Activated T-helper 17 cell treated with anti-CD3 and anti-CD28 coated beads, Interleukin-2, amount 50 U/mL, for 72 hours (primary cell): ENCODE data around the gene FOXA2. TPM values are rescaled to one million over a fixed set of nuclear protein-coding genes. Genes with fewer than 3 reads are reported as not detected.

Experiments
- ATAC-seq: fragments of 150-1000 bp; cut with Tn5 transposase; replicated peaks from 2 replicates; pipeline ENCODE4 v1.10.0; 2021; ENCODE audit warnings: mild to moderate bottlenecking, moderate library complexity
- H3K27ac Mint-ChIP-seq: one replicate; pipeline ENCODE4 v1.8.0; 2022; ENCODE audit warnings: mixed read lengths
- H3K27me3 Mint-ChIP-seq: one replicate; pipeline ENCODE4 v1.8.0; 2022; ENCODE audit warnings: mixed read lengths
- H3K36me3 Mint-ChIP-seq: one replicate; pipeline ENCODE4 v1.8.0; 2022; ENCODE audit warnings: low read depth, mild to moderate bottlenecking, mixed read lengths
- H3K4me1 Mint-ChIP-seq: one replicate; pipeline ENCODE4 v1.8.0; 2022; ENCODE audit warnings: mixed read lengths
- H3K4me3 Mint-ChIP-seq: one replicate; pipeline ENCODE4 v1.8.0; 2022; ENCODE audit warnings: mild to moderate bottlenecking, mixed read lengths
- H3K9me3 Mint-ChIP-seq: one replicate; pipeline ENCODE4 v1.8.0; 2022; ENCODE audit warnings: mixed read lengths
- total RNA-seq, 2 donors: library from RNA; stranded (reverse); gene quantifications; one replicate each; pipeline ENCODE4 v1.2.3, GENCODE V29; 2022

Gene FOXA2
- total RNA-seq, 2 donors from 2014 or later = not detected

GRCh38 chr20:22578221-22579118, 5.9 kb downstream of the FOXA2 start:
- no peak overlapping the region for H3K27ac Mint-ChIP-seq

GRCh38 chr20:22577515-22578220, 6.7 kb downstream of the FOXA2 start:
- H3K4me1 Mint-ChIP-seq = no peaks in the 10 kb centered on the region
- H3K27me3 Mint-ChIP-seq = peaks cover 58% of the 10 kb centered on the region
- H3K27ac Mint-ChIP-seq = no peak overlapping the region
- ATAC-seq = no peak
- no peaks in the 10 kb centered on the region for H3K9me3 Mint-ChIP-seq
- H3K36me3 Mint-ChIP-seq = no peaks in the 10 kb centered on the region
- no peak overlapping the region for H3K4me3 Mint-ChIP-seq

More at GRCh38 chr20:22578221-22579118, 5.9 kb downstream of the FOXA2 start:
- H3K27me3 Mint-ChIP-seq = peaks cover 51% of the 10 kb centered on the region
- no peak for ATAC-seq
- H3K9me3 Mint-ChIP-seq = no peaks in the 10 kb centered on the region
- H3K4me1 Mint-ChIP-seq = no peaks in the 10 kb centered on the region
- no peaks in the 10 kb centered on the region for H3K36me3 Mint-ChIP-seq
- no peak overlapping the region for H3K4me3 Mint-ChIP-seq

- no peak overlapping the region for H3K4me3 Mint-ChIP-seq
- H3K9me3 Mint-ChIP-seq = no peaks in the 10 kb centered on the region
- H3K27ac Mint-ChIP-seq = no peak overlapping the region
- peaks cover 62% of the 10 kb centered on the region for H3K27me3 Mint-ChIP-seq
- no peak for ATAC-seq
- no peaks in the 10 kb centered on the region for H3K36me3 Mint-ChIP-seq
- no peaks in the 10 kb centered on the region for H3K4me1 Mint-ChIP-seq
Measured at GRCh38 chr20:22576733-22577514, 7.4 kb downstream of the FOXA2 start.

GRCh38 chr20:22576273-22576672, 8.1 kb downstream of the FOXA2 start:
- Mint-ChIP-seq H3K9me3 (peaks cover under 1% of the 10 kb centered on the region), H3K4me1 (no peaks in the 10 kb centered on the region), H3K27ac (no peak overlapping the region), H3K4me3 (no peak overlapping the region), H3K27me3 (peaks cover 62% of the 10 kb centered on the region), H3K36me3 (no peaks in the 10 kb centered on the region)
- ATAC-seq = no peak

GRCh38 chr20:22575737-22576136, 8.6 kb downstream of the FOXA2 start:
- H3K9me3 Mint-ChIP-seq = peaks cover 6% of the 10 kb centered on the region
- H3K4me1 Mint-ChIP-seq = no peaks in the 10 kb centered on the region
- H3K27ac Mint-ChIP-seq = no peak overlapping the region

GRCh38 chr20:22575087-22575721, 9.2 kb downstream of the FOXA2 start:
- Mint-ChIP-seq H3K4me3 (no peak overlapping the region), H3K27ac (no peak overlapping the region), H3K27me3 (peaks cover 58% of the 10 kb centered on the region), H3K4me1 (no peaks in the 10 kb centered on the region), H3K9me3 (peaks cover 6% of the 10 kb centered on the region), H3K36me3 (no peaks in the 10 kb centered on the region)
- no peak for ATAC-seq

More at GRCh38 chr20:22575737-22576136, 8.6 kb downstream of the FOXA2 start:
- peaks cover 62% of the 10 kb centered on the region for H3K27me3 Mint-ChIP-seq
- ATAC-seq = no peak
- H3K36me3 Mint-ChIP-seq = no peaks in the 10 kb centered on the region
- H3K4me3 Mint-ChIP-seq = no peak overlapping the region

GRCh38 chr20:22574545-22575086, 9.8 kb downstream of the FOXA2 start:
- no peak for ATAC-seq
- no peaks in the 10 kb centered on the region for H3K36me3 Mint-ChIP-seq
- H3K9me3 Mint-ChIP-seq = peaks cover 6% of the 10 kb centered on the region
- H3K27ac Mint-ChIP-seq = no peak overlapping the region
- H3K27me3 Mint-ChIP-seq = peaks cover 56% of the 10 kb centered on the region
- H3K4me3 Mint-ChIP-seq = no peak overlapping the region
- no peaks in the 10 kb centered on the region for H3K4me1 Mint-ChIP-seq

GRCh38 chr20:22572491-22572890, 11.9 kb downstream of the FOXA2 start:
- no peak for ATAC-seq
- no peak overlapping the region for H3K4me3 Mint-ChIP-seq
- no peaks in the 10 kb centered on the region for H3K4me1 Mint-ChIP-seq
- H3K27me3 Mint-ChIP-seq = peaks cover 62% of the 10 kb centered on the region
- no peak overlapping the region for H3K27ac Mint-ChIP-seq
- H3K36me3 Mint-ChIP-seq = no peaks in the 10 kb centered on the region
- peaks cover 6% of the 10 kb centered on the region for H3K9me3 Mint-ChIP-seq

GRCh38 chr20:22572023-22572422, 12.3 kb downstream of the FOXA2 start:
- Mint-ChIP-seq H3K9me3 (peaks cover 6% of the 10 kb centered on the region), H3K4me1 (no peaks in the 10 kb centered on the region), H3K36me3 (no peaks in the 10 kb centered on the region), H3K4me3 (no peak overlapping the region), H3K27me3 (peaks cover 67% of the 10 kb centered on the region), H3K27ac (no peak overlapping the region)
- no peak for ATAC-seq

- H3K27me3 Mint-ChIP-seq = peaks cover 67% of the 10 kb centered on the region
- no peak for ATAC-seq
- H3K27ac Mint-ChIP-seq = no peak overlapping the region
- no peak overlapping the region for H3K4me3 Mint-ChIP-seq
- H3K9me3 Mint-ChIP-seq = peaks cover 6% of the 10 kb centered on the region
- no peaks in the 10 kb centered on the region for H3K4me1 Mint-ChIP-seq
- no peaks in the 10 kb centered on the region for H3K36me3 Mint-ChIP-seq
Measured at GRCh38 chr20:22569353-22569752, 15.0 kb downstream of the FOXA2 start.

- no peak overlapping the region for H3K27ac Mint-ChIP-seq
- H3K4me1 Mint-ChIP-seq = no peaks in the 10 kb centered on the region
- H3K27me3 Mint-ChIP-seq = peaks cover 69% of the 10 kb centered on the region
- peaks cover 6% of the 10 kb centered on the region for H3K9me3 Mint-ChIP-seq
- no peak for ATAC-seq
- no peaks in the 10 kb centered on the region for H3K36me3 Mint-ChIP-seq
- H3K4me3 Mint-ChIP-seq = no peak overlapping the region
Measured at GRCh38 chr20:22568872-22569344, 15.5 kb downstream of the FOXA2 start.

- no peak for ATAC-seq
- Mint-ChIP-seq H3K27me3 (peaks cover 65% of the 10 kb centered on the region), H3K9me3 (peaks cover 6% of the 10 kb centered on the region), H3K27ac (no peak overlapping the region), H3K36me3 (no peaks in the 10 kb centered on the region), H3K4me3 (no peak overlapping the region), H3K4me1 (no peaks in the 10 kb centered on the region)
Measured at GRCh38 chr20:22567944-22568871, 16.2 kb downstream of the FOXA2 start.
